ENCODE data around the gene DNAJB12.

- TF ChIP-seq POLR2AphosphoS5 (IDR thresholded peaks at IDR 0.05; ENCODE audit: low read depth, low read length) (no peak), POLR2A (IDR thresholded peaks at IDR 0.05; ENCODE audit: borderline replicate concordance, extremely low read depth, insufficient read depth, insufficient read length) (no peak), CTCF (IDR thresholded peaks at IDR 0.05 in 2 of 3, conservative IDR thresholded peaks at IDR 0.05 in 1 of 3; ENCODE audit: borderline replicate concordance in 1 of 3, insufficient read depth in 1 of 3, low read depth in 2 of 3, low read length in 2 of 3) (no peak), ELF1 (IDR thresholded peaks at IDR 0.05; ENCODE audit: borderline replicate concordance, low read depth) (no peak), CEBPB (IDR thresholded peaks at IDR 0.05; ENCODE audit: low read depth) (no peak), ZFX (IDR thresholded peaks at IDR 0.05) (no peak), RAD21 (IDR thresholded peaks at IDR 0.05; ENCODE audit: low read depth) (no peak), SP1 (IDR thresholded peaks at IDR 0.05; ENCODE audit: low read depth) (no peak), MAX (IDR thresholded peaks at IDR 0.05) (no peak), EZH2phosphoT487 (IDR thresholded peaks at IDR 0.05; ENCODE audit: borderline replicate concordance) (no peak), REST (IDR thresholded peaks at IDR 0.05; ENCODE audit: low read depth) (no peak), TCF7L2 (IDR thresholded peaks at IDR 0.05; ENCODE audit: borderline replicate concordance, extremely low read depth, insufficient read depth, insufficient read length) (no peak), ZNF274 (IDR thresholded peaks at IDR 0.05; ENCODE audit: low read depth, low read length) (no peak)
Measured at GRCh38 chr10:72379062-72379461, 24.3 kb upstream of the DNAJB12 start.

Data from HCT116 (cell line).